CD4-positive, alpha-beta T cell (primary cell): ENCODE data around the gene USB1. TPM values are rescaled to one million over a fixed set of nuclear protein-coding genes. Genes with fewer than 3 reads are reported as not detected.

Source experiments
- ATAC-seq: fragments of 200-7000 bp; cut with Tn5 transposase; one replicate; pipeline ENCODE4 v1.10.0; 2022; ENCODE audit warnings: mild to moderate bottlenecking; ENCODE audit not compliant: poor library complexity
- CTCF ChIA-PET: fragments of 350-600 bp; sonication (Branson Sonifier 250); formaldehyde crosslinking; loops from one replicate; lab custom pipeline; 2021; ENCODE audit warnings: antibody characterized with exemption, inconsistent platforms; lab: Charles Lee
- POLR2A ChIA-PET: fragments of 350-600 bp; sonication (Branson Sonifier 250); formaldehyde crosslinking; loops from one replicate; lab custom pipeline; 2021; ENCODE audit warnings: antibody characterized with exemption, inconsistent platforms; lab: Charles Lee
- DNase-seq, 14 experiments: peaks; one replicate each; pipeline ENCODE4 v3.0.0-alpha.2; 2013 to 2020; ENCODE audit warnings: mixed read lengths in 2 of 14
- H3K27ac ChIP-seq, 2 donors: one replicate each; pipeline versions ENCODE4 v1.5.1 to v1.7.0; 2013; ENCODE audit warnings: low read length in 2 of 2, low read depth in 1 of 2, mild to moderate bottlenecking in 1 of 2
- H3K27me3 ChIP-seq, 2 experiments: 1 replicate in 1 of 2; 2 replicates in 1 of 2; pipeline versions ENCODE4 v1.6.1 to v1.7.0; 2013; ENCODE audit warnings: low read length in 2 of 2, control low read depth in 1 of 2, mild to moderate bottlenecking in 1 of 2, moderate library complexity in 1 of 2; ENCODE audit not compliant: insufficient read depth in 2 of 2, control insufficient read depth in 1 of 2
- H3K36me3 ChIP-seq: one replicate; pipeline ENCODE4 v1.6.1; 2013; ENCODE audit warnings: low read length, control low read depth; ENCODE audit not compliant: insufficient read depth
- H3K4me1 ChIP-seq: one replicate; pipeline ENCODE4 v1.6.1; 2013; ENCODE audit warnings: low read length, control low read depth; ENCODE audit not compliant: insufficient read depth
- H3K4me3 ChIP-seq: one replicate; pipeline ENCODE4 v1.5.1; 2013; ENCODE audit warnings: mild to moderate bottlenecking, low read length, moderate library complexity
- H3K9me3 ChIP-seq, 2 experiments: 1 replicate in 1 of 2; 2 replicates in 1 of 2; pipeline versions ENCODE4 v1.6.1 to v1.7.0; 2013; ENCODE audit warnings: low read length in 2 of 2, mild to moderate bottlenecking in 2 of 2, control low read depth in 1 of 2, moderate library complexity in 1 of 2; ENCODE audit not compliant: control insufficient read depth in 1 of 2, insufficient read depth in 1 of 2
- H3K27ac Mint-ChIP-seq: one replicate; pipeline ENCODE4 v1.8.0; 2020; ENCODE audit warnings: mixed read lengths
- H3K27me3 Mint-ChIP-seq: one replicate; pipeline ENCODE4 v1.8.0; 2021; ENCODE audit warnings: mixed read lengths
- H3K36me3 Mint-ChIP-seq: one replicate; pipeline ENCODE4 v1.8.0; 2021; ENCODE audit warnings: low read depth, mixed read lengths
- H3K4me1 Mint-ChIP-seq: one replicate; pipeline ENCODE4 v1.8.0; 2021; ENCODE audit warnings: low read depth, mixed read lengths
- H3K4me3 Mint-ChIP-seq: one replicate; pipeline ENCODE4 v1.8.0; 2020; ENCODE audit warnings: mild to moderate bottlenecking, mixed read lengths
- H3K9me3 Mint-ChIP-seq: one replicate; pipeline ENCODE4 v1.8.0; 2020; ENCODE audit warnings: mixed read lengths
- intact Hi-C, 2 experiments: fragments of 100-400 bp; cut with DNase I in 1 of 2; cut with micrococcal nuclease in 1 of 2; formaldehyde crosslinking; loops; one replicate each; pipeline versions ENCODE4 v1.15.1 to v1.9.0; 2023 to 2025; cut with DNase I, micrococcal nuclease
- total RNA-seq, 174 experiments: library from RNA in 2 of 174; stranded (reverse) in 2 of 174; gene quantifications; one replicate each; pipeline ENCODE4 v1.2.3 and lab custom pipeline; 2021 to 2026
- TF ChIP-seq, protein P1 (sequence below): fragments of 200-600 bp; IDR thresholded peaks from one replicate; pipeline ENCODE4 v1.8.0; 2022; ENCODE audit warnings: antibody characterized with exemption, mild to moderate bottlenecking

The USB1 gene
- total RNA-seq, 2 experiments from 2014 or later = 22.4 to 25.7 TPM

DNA sequence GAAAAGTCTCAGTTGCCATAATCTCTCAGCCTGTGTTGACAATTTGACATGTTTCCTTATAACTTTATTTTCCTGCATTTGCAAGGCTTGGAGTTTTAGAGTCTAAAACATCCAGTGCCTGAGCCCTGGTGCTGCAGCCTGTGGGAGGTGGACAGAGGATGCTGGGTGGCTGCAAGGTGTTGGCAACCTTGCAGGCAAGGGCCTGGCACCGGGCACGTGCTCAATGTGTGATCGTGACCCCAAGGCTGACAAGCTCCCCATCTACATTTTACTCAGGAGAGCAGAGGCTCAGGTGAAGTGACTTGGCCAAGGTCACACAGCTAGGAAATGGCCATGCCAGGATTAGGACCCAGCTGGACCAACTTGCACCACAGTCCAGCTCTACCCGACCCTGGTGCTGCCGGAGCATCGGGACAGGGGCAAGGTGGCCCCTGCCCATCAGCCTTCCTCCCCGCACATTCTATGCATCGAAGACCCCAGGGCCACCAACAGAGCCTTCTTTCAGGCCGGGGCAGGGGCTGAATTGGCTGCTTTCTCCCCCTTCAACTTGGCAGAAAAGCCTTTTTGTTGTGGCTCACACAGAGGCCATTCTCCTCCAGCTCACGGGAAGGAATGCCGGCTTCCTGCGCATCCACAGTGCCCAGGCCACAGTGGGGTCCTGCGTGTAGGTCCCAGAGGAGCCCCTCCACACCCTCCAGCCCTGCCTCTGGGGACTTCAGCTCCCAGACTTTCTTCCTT is 47.5 kb downstream of the USB1 start:
- no peaks in the 10 kb centered on the region for H3K27me3 ChIP-seq
- no peaks in the 10 kb centered on the region for H3K4me1 ChIP-seq
- H3K4me1 Mint-ChIP-seq = no peaks in the 10 kb centered on the region
- peaks cover 0 to 5% of the 10 kb centered on the region in 2 experiments for H3K9me3 ChIP-seq
- ChIA-PET CTCF (no interaction called here), POLR2A (no interaction called here)
- no peak overlapping the region for H3K27ac Mint-ChIP-seq
- no peaks in the 10 kb centered on the region for H3K27me3 Mint-ChIP-seq
- DNase-seq = no peak
- H3K4me3 ChIP-seq = no peak overlapping the region
- H3K9me3 Mint-ChIP-seq = no peaks in the 10 kb centered on the region
- H3K36me3 ChIP-seq = no peaks in the 10 kb centered on the region
- no peak for ATAC-seq
- H3K27ac ChIP-seq = no peak overlapping the region
- TF ChIP-seq, protein P1, sequence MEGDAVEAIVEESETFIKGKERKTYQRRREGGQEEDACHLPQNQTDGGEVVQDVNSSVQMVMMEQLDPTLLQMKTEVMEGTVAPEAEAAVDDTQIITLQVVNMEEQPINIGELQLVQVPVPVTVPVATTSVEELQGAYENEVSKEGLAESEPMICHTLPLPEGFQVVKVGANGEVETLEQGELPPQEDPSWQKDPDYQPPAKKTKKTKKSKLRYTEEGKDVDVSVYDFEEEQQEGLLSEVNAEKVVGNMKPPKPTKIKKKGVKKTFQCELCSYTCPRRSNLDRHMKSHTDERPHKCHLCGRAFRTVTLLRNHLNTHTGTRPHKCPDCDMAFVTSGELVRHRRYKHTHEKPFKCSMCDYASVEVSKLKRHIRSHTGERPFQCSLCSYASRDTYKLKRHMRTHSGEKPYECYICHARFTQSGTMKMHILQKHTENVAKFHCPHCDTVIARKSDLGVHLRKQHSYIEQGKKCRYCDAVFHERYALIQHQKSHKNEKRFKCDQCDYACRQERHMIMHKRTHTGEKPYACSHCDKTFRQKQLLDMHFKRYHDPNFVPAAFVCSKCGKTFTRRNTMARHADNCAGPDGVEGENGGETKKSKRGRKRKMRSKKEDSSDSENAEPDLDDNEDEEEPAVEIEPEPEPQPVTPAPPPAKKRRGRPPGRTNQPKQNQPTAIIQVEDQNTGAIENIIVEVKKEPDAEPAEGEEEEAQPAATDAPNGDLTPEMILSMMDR = no peak
- intact Hi-C loops = no loop called here
- no peak overlapping the region for H3K4me3 Mint-ChIP-seq
- no peaks in the 10 kb centered on the region for H3K36me3 Mint-ChIP-seq

DNA sequence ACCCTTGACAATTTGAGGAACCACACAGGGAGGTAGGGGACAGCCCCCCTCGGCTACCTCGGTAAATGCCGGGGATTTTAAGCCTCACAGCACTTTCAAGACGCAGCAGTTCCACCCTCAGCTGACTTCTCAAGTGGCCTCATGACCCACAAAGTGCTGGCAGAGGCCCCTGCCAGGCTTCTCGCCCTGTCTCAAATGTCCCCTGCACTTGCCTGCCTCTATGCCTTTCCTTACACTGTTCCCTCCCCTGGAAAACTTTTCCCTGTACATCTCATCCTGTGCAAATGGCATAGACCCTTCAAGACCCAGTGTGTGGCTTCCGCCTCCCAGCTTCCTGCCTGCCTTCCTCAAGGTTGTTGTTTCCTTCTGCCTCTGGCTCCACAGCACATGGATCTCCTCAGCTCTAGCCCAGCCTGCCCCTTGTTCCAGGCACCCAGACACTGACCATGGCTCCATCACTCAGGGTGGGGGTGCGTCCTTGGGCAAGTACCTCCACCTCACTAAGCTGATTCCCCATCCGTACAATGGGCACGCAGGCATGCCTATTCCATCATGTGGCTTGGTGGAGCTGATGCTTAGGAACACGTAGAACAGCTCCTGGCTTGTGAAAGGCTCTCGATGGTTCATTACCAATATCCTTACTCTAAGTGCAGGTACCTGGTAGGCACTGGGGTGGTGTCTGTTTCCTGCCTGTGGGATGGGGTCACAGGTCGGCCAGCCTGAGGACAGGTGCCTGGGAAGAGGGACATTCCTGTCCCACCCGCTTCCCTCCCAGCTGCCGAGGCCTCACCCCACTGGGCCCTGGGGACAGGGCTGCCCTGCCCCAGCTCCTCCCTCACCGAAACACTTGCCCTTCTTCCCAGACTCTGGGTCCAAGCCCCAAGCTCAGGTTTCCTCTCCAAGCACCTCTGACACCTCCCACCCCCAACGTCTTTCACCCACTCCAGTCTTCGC is 48.3 kb downstream of the USB1 start:
- Mint-ChIP-seq H3K27ac (no peak overlapping the region), H3K4me1 (no peaks in the 10 kb centered on the region), H3K9me3 (no peaks in the 10 kb centered on the region), H3K27me3 (no peaks in the 10 kb centered on the region), H3K36me3 (no peaks in the 10 kb centered on the region), H3K4me3 (no peak overlapping the region)
- TF ChIP-seq, protein P1 = no peak
- Histone ChIP-seq H3K27ac (no peak overlapping the region), H3K4me1 (no peaks in the 10 kb centered on the region), H3K4me3 (no peak overlapping the region), H3K9me3 (peaks cover 0 to 5% of the 10 kb centered on the region in 2 experiments), H3K36me3 (no peaks in the 10 kb centered on the region), H3K27me3 (no peaks in the 10 kb centered on the region)
- ATAC-seq (no peak), DNase-seq (no peak)
- intact Hi-C loops = no loop called here
- ChIA-PET POLR2A (no interaction called here), CTCF (no interaction called here)

DNA sequence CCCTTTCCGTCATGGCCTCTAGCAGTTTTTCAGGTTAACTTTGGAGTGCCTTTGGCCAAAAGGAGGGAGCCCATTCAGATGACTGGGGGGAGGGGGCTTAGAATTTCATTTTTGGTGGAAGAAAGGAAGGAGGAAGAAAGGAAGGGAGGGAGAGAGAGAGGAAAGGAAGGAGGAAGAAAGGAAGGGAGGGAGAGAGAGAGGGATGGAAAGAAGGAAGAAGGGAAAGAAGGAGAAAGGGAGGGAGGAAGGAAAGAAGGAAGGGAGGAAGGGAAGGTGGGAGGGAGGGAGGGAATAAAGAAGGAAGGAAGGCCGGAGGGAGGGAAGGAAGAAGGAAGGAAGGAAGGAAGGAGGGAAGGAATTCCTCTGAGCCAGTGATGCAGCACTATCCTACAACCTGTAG is 50.1 kb downstream of the USB1 start:
- Mint-ChIP-seq H3K36me3 (no peaks in the 10 kb centered on the region), H3K4me1 (no peaks in the 10 kb centered on the region), H3K9me3 (no peaks in the 10 kb centered on the region), H3K27ac (no peak overlapping the region), H3K4me3 (no peak overlapping the region), H3K27me3 (no peaks in the 10 kb centered on the region)
- no peak overlapping the region for H3K27ac ChIP-seq
- DNase-seq (no peak), ATAC-seq (no peak)
- no peaks in the 10 kb centered on the region for H3K4me1 ChIP-seq
- TF ChIP-seq, protein P1 = no peak
- ChIA-PET POLR2A (no interaction called here), CTCF (no interaction called here)
- peaks cover 0 to 5% of the 10 kb centered on the region in 2 experiments for H3K9me3 ChIP-seq
- intact Hi-C loops = no loop called here
- no peaks in the 10 kb centered on the region for H3K27me3 ChIP-seq
- no peak overlapping the region for H3K4me3 ChIP-seq
- no peaks in the 10 kb centered on the region for H3K36me3 ChIP-seq
